Sigmoid colon (tissue), 4 donors: Measurements from ENCODE around the gene GPATCH2.

Experiments used
- POLR2A ChIP-seq, 2 donors: fragments of 450-650 bp; IDR thresholded peaks; one replicate each; pipeline ENCODE4 v1.6.1; 2016; ENCODE audit warnings: antibody characterized with exemption in 2 of 2, mild to moderate bottlenecking in 2 of 2, moderate library complexity in 2 of 2
- POLR2AphosphoS5 ChIP-seq, 4 donors: sonication (generic); formaldehyde crosslinking; IDR thresholded peaks; one replicate each; pipeline ENCODE4 v1.6.1; 2017; ENCODE audit warnings: antibody characterized with exemption in 4 of 4
- TF ChIP-seq, protein P1 (sequence below), 4 experiments: fragments of 450-650 bp in 3 of 4; fragments of 200-600 bp in 1 of 4; IDR thresholded peaks; one replicate each; pipeline ENCODE4 v1.5.1; 2016 to 2019; ENCODE audit warnings: antibody characterized with exemption in 4 of 4, mild to moderate bottlenecking in 3 of 4, moderate library complexity in 2 of 4

DNA sequence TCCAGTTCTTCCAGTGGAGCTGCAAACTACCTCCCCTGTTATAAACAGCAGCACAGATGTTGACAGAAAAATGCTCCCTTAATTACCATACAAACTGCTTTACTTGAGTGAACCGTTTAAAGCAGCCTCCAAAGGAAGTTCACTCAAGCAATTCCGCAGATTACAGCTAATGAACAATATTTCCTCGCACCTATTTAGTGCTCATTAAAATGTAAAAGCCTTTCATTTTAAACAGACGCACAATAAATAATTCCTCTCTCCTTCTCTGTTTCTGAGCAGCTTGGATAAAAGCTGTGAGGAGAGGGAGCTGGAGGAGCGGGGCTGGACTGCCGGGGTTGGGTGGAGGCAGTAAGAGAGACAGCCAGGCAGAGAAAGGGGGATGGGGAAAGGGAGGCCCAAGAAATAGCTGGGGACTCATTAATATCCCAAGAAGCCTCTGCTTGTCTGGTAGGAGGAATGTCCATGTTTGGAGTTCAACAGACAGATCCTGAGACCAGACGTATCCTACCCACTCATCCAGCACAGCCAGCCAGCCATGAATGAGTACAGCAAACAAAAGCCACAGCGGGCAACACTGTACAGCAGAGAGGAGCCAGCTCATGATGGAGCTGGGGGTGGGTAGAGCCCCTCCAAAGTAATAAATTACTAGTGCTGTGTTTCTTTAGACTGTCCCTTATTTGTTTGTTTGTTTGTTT, 227.7 kb downstream of the GPATCH2 start:
- TF ChIP-seq, protein P1, sequence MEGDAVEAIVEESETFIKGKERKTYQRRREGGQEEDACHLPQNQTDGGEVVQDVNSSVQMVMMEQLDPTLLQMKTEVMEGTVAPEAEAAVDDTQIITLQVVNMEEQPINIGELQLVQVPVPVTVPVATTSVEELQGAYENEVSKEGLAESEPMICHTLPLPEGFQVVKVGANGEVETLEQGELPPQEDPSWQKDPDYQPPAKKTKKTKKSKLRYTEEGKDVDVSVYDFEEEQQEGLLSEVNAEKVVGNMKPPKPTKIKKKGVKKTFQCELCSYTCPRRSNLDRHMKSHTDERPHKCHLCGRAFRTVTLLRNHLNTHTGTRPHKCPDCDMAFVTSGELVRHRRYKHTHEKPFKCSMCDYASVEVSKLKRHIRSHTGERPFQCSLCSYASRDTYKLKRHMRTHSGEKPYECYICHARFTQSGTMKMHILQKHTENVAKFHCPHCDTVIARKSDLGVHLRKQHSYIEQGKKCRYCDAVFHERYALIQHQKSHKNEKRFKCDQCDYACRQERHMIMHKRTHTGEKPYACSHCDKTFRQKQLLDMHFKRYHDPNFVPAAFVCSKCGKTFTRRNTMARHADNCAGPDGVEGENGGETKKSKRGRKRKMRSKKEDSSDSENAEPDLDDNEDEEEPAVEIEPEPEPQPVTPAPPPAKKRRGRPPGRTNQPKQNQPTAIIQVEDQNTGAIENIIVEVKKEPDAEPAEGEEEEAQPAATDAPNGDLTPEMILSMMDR (IDR thresholded peaks at IDR 0.05) = no peak
- TF ChIP-seq POLR2A (IDR thresholded peaks at IDR 0.05) (no peak), POLR2AphosphoS5 (IDR thresholded peaks at IDR 0.05) (no peak)
